GM10266 (cell line): ENCODE results near the gene EDNRB.
"Not testable (repeated sequence)": the region's sequence is repeated elsewhere in the genome, so short reads cannot be mapped to it uniquely, and the experiment has no call there.

Experiments used
- DNase-seq: peaks from one replicate; pipeline ENCODE4 v3.0.0; 2012; ENCODE audit errors: extremely low spot score
- TF ChIP-seq, protein P1 (sequence below): IDR thresholded peaks from 2 replicates; pipeline ENCODE4 v1.5.1; 2012; ENCODE audit warnings: mild to moderate bottlenecking, low read depth; ENCODE audit not compliant: control insufficient read depth, insufficient read depth; ENCODE audit errors: missing control alignments

EDNRB gene

DNA sequence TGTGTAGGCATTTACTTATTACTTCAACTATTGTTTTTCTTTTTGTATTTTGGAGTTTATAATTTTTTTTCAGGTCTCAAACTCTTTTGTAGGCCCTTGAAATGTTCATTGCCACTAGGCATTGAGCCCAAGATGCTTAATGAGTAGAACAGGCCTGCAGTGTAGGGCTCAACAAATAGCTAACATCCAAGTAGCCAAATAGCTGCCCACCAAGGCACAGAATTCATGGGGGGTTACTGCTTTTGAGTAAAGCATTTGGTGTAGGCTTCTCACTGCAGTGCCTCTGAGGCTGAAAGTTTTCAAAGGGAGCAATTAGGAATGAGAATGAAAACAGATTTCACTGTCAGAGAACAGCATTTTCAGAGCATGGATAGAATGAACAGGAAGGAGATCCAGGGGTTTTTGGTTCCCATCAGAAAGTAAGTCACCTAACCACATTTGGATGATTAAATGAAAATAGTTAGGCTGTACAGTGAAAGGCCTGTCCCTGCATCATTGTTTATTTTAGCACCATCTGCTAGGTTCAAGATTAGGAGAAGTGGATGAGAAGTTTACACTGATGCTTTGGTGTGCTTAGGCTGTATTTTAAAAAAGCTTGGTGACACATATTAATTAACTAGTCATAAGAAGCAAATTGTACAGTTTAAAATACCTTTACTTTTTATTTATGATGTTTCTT lies 61.0 kb downstream of the EDNRB start:
- DNase-seq = no peak
- TF ChIP-seq, protein P1, sequence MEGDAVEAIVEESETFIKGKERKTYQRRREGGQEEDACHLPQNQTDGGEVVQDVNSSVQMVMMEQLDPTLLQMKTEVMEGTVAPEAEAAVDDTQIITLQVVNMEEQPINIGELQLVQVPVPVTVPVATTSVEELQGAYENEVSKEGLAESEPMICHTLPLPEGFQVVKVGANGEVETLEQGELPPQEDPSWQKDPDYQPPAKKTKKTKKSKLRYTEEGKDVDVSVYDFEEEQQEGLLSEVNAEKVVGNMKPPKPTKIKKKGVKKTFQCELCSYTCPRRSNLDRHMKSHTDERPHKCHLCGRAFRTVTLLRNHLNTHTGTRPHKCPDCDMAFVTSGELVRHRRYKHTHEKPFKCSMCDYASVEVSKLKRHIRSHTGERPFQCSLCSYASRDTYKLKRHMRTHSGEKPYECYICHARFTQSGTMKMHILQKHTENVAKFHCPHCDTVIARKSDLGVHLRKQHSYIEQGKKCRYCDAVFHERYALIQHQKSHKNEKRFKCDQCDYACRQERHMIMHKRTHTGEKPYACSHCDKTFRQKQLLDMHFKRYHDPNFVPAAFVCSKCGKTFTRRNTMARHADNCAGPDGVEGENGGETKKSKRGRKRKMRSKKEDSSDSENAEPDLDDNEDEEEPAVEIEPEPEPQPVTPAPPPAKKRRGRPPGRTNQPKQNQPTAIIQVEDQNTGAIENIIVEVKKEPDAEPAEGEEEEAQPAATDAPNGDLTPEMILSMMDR = no peak

DNA sequence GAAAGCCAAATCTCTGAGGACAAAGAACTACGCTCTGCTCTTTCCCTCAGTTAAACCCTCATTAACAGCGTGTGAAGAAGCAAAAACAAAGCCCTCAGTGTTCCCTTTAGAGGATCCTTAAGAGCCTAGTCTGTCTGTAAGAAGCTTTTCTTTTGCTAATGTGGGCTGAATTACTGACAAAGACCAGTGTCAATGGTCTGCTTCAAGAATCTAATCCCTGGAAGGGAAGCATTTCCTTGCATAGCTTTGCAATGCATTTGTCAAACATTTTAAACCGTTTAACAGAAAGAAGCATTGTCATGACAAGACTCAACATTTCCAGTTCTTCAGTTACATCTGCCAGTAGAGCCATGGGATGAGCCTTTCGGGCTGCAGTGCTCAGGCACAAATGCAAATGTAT lies 64.9 kb downstream of the EDNRB start:
- DNase-seq = no peak
- TF ChIP-seq, protein P1 = no peak

DNA sequence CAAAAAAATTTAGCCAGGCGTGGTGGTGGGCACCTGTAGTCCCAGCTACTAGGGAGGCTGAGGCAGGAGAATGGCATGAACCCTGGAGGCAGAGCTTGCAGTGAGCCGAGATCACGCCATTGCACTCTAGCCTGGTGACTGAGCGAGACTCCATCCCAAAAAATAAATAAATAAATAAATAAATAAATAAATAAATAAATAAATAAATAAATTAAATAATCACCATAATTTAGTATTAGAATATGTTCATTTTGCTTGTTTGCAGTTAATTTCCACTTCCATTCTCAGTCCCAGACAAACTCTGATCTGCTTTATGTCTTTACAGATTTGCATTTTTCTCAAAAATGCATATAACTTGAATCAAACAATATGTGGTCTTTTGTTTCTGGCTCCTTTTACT lies 70.6 kb downstream of the EDNRB start:
- not testable (repeated sequence) for DNase-seq

DNA sequence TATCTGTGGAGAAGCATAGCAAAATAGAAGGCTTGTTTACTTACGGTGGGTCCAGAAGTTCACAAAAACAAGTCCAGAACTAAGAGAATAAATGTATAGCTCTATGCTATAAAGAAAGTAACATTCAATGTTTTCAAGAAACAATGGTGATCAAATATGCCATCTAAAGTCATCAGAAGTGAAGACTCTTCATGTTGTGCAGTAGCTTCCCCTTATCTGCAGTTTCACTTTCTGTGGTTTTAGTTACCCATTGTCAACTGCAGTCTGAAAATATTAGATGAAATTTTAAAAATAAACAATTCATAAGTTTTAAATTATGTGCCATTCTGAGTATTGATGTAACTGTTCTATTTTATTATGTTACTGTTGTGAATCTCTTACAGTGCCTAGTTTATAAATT lies 72.5 kb downstream of the EDNRB start:
- no peak for DNase-seq
- TF ChIP-seq, protein P1 = no peak
